Activated naive CD4-positive, alpha-beta T cell treated with anti-CD3 and anti-CD28 coated beads for 36 hours (primary cell): Measurements from ENCODE around the gene CLPTM1L. TPM values are rescaled to one million over a fixed set of nuclear protein-coding genes. Genes with fewer than 3 reads are reported as not detected.
A peak's percentile ranks its signal among the peaks of the same experiment; 100 is the strongest.

Experiments used
- CTCF ChIA-PET: fragments of 350-600 bp; sonication (Branson Sonifier 250); formaldehyde crosslinking; loops from one replicate; lab custom pipeline; 2021; ENCODE audit warnings: antibody characterized with exemption; lab: Charles Lee
- DNase-seq: peaks from one replicate; pipeline ENCODE4 v3.0.0-alpha.2; 2020
- H3K27ac Mint-ChIP-seq: one replicate; pipeline ENCODE4 v1.8.0; 2021; ENCODE audit warnings: mild to moderate bottlenecking, mixed read lengths
- H3K27me3 Mint-ChIP-seq: one replicate; pipeline ENCODE4 v1.8.0; 2021; ENCODE audit warnings: low read depth, mixed read lengths
- H3K36me3 Mint-ChIP-seq: one replicate; pipeline ENCODE4 v1.8.0; 2021; ENCODE audit warnings: low read depth, mixed read lengths
- H3K4me1 Mint-ChIP-seq: one replicate; pipeline ENCODE4 v1.8.0; 2021; ENCODE audit warnings: low read depth, mixed read lengths
- H3K4me3 Mint-ChIP-seq: one replicate; pipeline ENCODE4 v1.8.0; 2021; ENCODE audit warnings: mild to moderate bottlenecking, moderate library complexity, mixed read lengths
- H3K9me3 Mint-ChIP-seq: one replicate; pipeline ENCODE4 v1.8.0; 2021; ENCODE audit warnings: mixed read lengths
- intact Hi-C: fragments of 100-400 bp; cut with micrococcal nuclease; formaldehyde crosslinking; loops from one replicate; pipeline ENCODE4 v1.15.1; 2023
- total RNA-seq, 2 experiments: library from RNA; stranded (reverse); gene quantifications; one replicate each; pipeline ENCODE4 v1.2.3, GENCODE V29; 2021

Gene CLPTM1L
- total RNA-seq, 2 experiments from 2014 or later: 48.0 to 48.5 TPM

GRCh38 chr5:1386274-1386717 is 41.4 kb upstream of the CLPTM1L start:
- intact Hi-C loops: loop anchor here (1.0 to 5.0 kb wide), 4 partner anchors 41 to 416 kb away; partner anchors contain the start of genes CLPTM1L and NDUFS6
- peak; percentile 62 for DNase-seq
- Mint-ChIP-seq H3K27ac (peak overlapping the region; percentile 89), H3K4me3 (peak overlapping the region; percentile 90), H3K27me3 (no peaks in the 10 kb centered on the region), H3K4me1 (peaks cover 15% of the 10 kb centered on the region), H3K9me3 (no peaks in the 10 kb centered on the region), H3K36me3 (no peaks in the 10 kb centered on the region)
- CTCF ChIA-PET: interaction anchor here (1.2 kb wide), 1 partner anchor 259 kb away, joined by 3 read pairs; no protein-coding TSS in a partner anchor

- intact Hi-C loops: loop anchor here (1.0 to 5.0 kb wide), 5 partner anchors 40 to 417 kb away; partner anchors contain the start of genes CLPTM1L and NDUFS6
- peaks cover 15% of the 10 kb centered on the region for H3K4me1 Mint-ChIP-seq
- H3K36me3 Mint-ChIP-seq: no peaks in the 10 kb centered on the region
- H3K27me3 Mint-ChIP-seq: no peaks in the 10 kb centered on the region
- peak overlapping the region; percentile 90 for H3K4me3 Mint-ChIP-seq
- H3K9me3 Mint-ChIP-seq: no peaks in the 10 kb centered on the region
- H3K27ac Mint-ChIP-seq: peak overlapping the region; percentile 89
- CTCF ChIA-PET: interaction anchor here (0.6 to 1.2 kb wide), 3 partner anchors 257 to 268 kb away, joined by 3 read pairs; no protein-coding TSS in a partner anchor
- peak; percentile 85 for DNase-seq
Observed at GRCh38 chr5:1385395-1386273, 40.7 kb upstream of the CLPTM1L start.

GRCh38 chr5:1384521-1384920 is 39.6 kb upstream of the CLPTM1L start:
- Mint-ChIP-seq H3K27me3 (no peaks in the 10 kb centered on the region), H3K9me3 (no peaks in the 10 kb centered on the region), H3K27ac (no peak overlapping the region), H3K4me3 (no peak overlapping the region), H3K36me3 (no peaks in the 10 kb centered on the region), H3K4me1 (peaks cover 18% of the 10 kb centered on the region)
- CTCF ChIA-PET: interaction anchor here (1.2 kb wide), 1 partner anchor 269 kb away, joined by 3 read pairs; no protein-coding TSS in a partner anchor
- DNase-seq: no peak
- intact Hi-C loops: no loop called here

GRCh38 chr5:1383886-1384401 is 39.0 kb upstream of the CLPTM1L start:
- CTCF ChIA-PET: interaction anchor here (1.4 kb wide), 1 partner anchor 261 kb away, joined by 4 read pairs; no protein-coding TSS in a partner anchor
- Mint-ChIP-seq H3K36me3 (no peaks in the 10 kb centered on the region), H3K4me3 (no peak overlapping the region), H3K27me3 (no peaks in the 10 kb centered on the region), H3K9me3 (no peaks in the 10 kb centered on the region), H3K27ac (no peak overlapping the region), H3K4me1 (peaks cover 18% of the 10 kb centered on the region)
- DNase-seq: no peak
- intact Hi-C loops: no loop called here

GRCh38 chr5:1383344-1383743 is 38.4 kb upstream of the CLPTM1L start:
- CTCF ChIA-PET: interaction anchor here (1.4 kb wide), 1 partner anchor 262 kb away, joined by 4 read pairs; no protein-coding TSS in a partner anchor
- peaks cover 18% of the 10 kb centered on the region for H3K4me1 Mint-ChIP-seq
- no peak overlapping the region for H3K4me3 Mint-ChIP-seq
- no peak for DNase-seq
- no peak overlapping the region for H3K27ac Mint-ChIP-seq
- no peaks in the 10 kb centered on the region for H3K27me3 Mint-ChIP-seq
- intact Hi-C loops: no loop called here
- H3K36me3 Mint-ChIP-seq: no peaks in the 10 kb centered on the region
- no peaks in the 10 kb centered on the region for H3K9me3 Mint-ChIP-seq

GRCh38 chr5:1382248-1382700 is 37.4 kb upstream of the CLPTM1L start:
- CTCF ChIA-PET: no interaction called here
- DNase-seq: no peak
- intact Hi-C loops: no loop called here
- Mint-ChIP-seq H3K9me3 (no peaks in the 10 kb centered on the region), H3K4me1 (peaks cover 16% of the 10 kb centered on the region), H3K36me3 (no peaks in the 10 kb centered on the region), H3K27me3 (no peaks in the 10 kb centered on the region), H3K4me3 (no peak overlapping the region), H3K27ac (no peak overlapping the region)

GRCh38 chr5:1381370-1382247 is 36.7 kb upstream of the CLPTM1L start:
- intact Hi-C loops: no loop called here
- CTCF ChIA-PET: interaction anchor here (0.6 to 2.1 kb wide), 5 partner anchors 12 to 392 kb away, joined by 3 to 4 read pairs (median 4); no protein-coding TSS in a partner anchor

GRCh38 chr5:1380910-1381309 is 36.0 kb upstream of the CLPTM1L start:
- Mint-ChIP-seq H3K4me1 (peaks cover 9% of the 10 kb centered on the region), H3K27ac (no peak overlapping the region), H3K36me3 (no peaks in the 10 kb centered on the region), H3K27me3 (no peaks in the 10 kb centered on the region), H3K4me3 (no peak overlapping the region), H3K9me3 (no peaks in the 10 kb centered on the region)
- CTCF ChIA-PET: interaction anchor here (0.6 to 2.1 kb wide), 14 partner anchors 10 to 392 kb away, joined by 3 to 9 read pairs (median 4); partner anchors contain the start of gene CLPTM1L
- DNase-seq: no peak
- intact Hi-C loops: loop anchor here (1.0 kb wide), 2 partner anchors 260 to 264 kb away; no protein-coding TSS in a partner anchor

More at GRCh38 chr5:1381370-1382247, 36.7 kb upstream of the CLPTM1L start:
- Mint-ChIP-seq H3K36me3 (no peaks in the 10 kb centered on the region), H3K9me3 (no peaks in the 10 kb centered on the region), H3K4me1 (peaks cover 11% of the 10 kb centered on the region), H3K4me3 (no peak overlapping the region), H3K27ac (no peak overlapping the region), H3K27me3 (no peaks in the 10 kb centered on the region)
- DNase-seq: no peak

- CTCF ChIA-PET: interaction anchor here (0.6 to 2.1 kb wide), 18 partner anchors 9 to 393 kb away, joined by 3 to 9 read pairs (median 3); partner anchors contain the start of gene CLPTM1L
- peak overlapping the region; percentile 60 for H3K4me3 Mint-ChIP-seq
- peak; percentile 52 for DNase-seq
- H3K27me3 Mint-ChIP-seq: no peaks in the 10 kb centered on the region
- no peaks in the 10 kb centered on the region for H3K36me3 Mint-ChIP-seq
- no peak overlapping the region for H3K27ac Mint-ChIP-seq
- H3K9me3 Mint-ChIP-seq: no peaks in the 10 kb centered on the region
- intact Hi-C loops: loop anchor here (1.0 kb wide), 2 partner anchors 261 to 265 kb away; no protein-coding TSS in a partner anchor
- peaks cover 4% of the 10 kb centered on the region for H3K4me1 Mint-ChIP-seq
Observed at GRCh38 chr5:1380011-1380817, 35.3 kb upstream of the CLPTM1L start.

- no peaks in the 10 kb centered on the region for H3K36me3 Mint-ChIP-seq
- H3K4me1 Mint-ChIP-seq: peaks cover 3% of the 10 kb centered on the region
- no peaks in the 10 kb centered on the region for H3K27me3 Mint-ChIP-seq
- no peak overlapping the region for H3K27ac Mint-ChIP-seq
- no peak overlapping the region for H3K4me3 Mint-ChIP-seq
- DNase-seq: no peak
- no peaks in the 10 kb centered on the region for H3K9me3 Mint-ChIP-seq
- CTCF ChIA-PET: interaction anchor here (0.5 to 2.1 kb wide), 7 partner anchors 8 to 274 kb away, joined by 3 to 9 read pairs (median 3); no protein-coding TSS in a partner anchor
- intact Hi-C loops: no loop called here
Observed at GRCh38 chr5:1378866-1379659, 34.2 kb upstream of the CLPTM1L start.
